HepG2 (cell line): ENCODE results near the gene KRTAP9-7. TPM values are rescaled to one million over a fixed set of nuclear protein-coding genes. Genes with fewer than 3 reads are reported as not detected.

Experiments used
- ATAC-seq: fragments of 200-7000 bp; cut with Tn5 transposase; 3 replicates; pipeline ENCODE4 v1.9.1; 2020; ENCODE audit warnings: mild to moderate bottlenecking, moderate library complexity
- BruUV-seq: library from RNA; stranded (reverse); fragments of 400-500 nt; replicated peaks from 2 replicates; lab custom pipeline; 2021; lab: Mats Ljungman, UMichigan
- CTCF ChIA-PET: fragments of 300-600 bp; formaldehyde crosslinking; extraction: SDS; loops from one replicate; lab custom pipeline; 2021; ENCODE audit warnings: low total read pairs, inconsistent platforms, low intra/inter-chr PET ratio; lab: Yijun Ruan, JAX
- POLR2A ChIA-PET: fragments of 350-600 bp; sonication (Branson Sonifier 250); formaldehyde crosslinking; loops from one replicate; lab custom pipeline; 2020; ENCODE audit warnings: antibody characterized with exemption, inconsistent platforms; lab: Yijun Ruan, JAX
- DNase-seq: peaks from one replicate; pipeline ENCODE4 v3.0.0-alpha.2; 2015; ENCODE audit warnings: low spot score
- FAIRE-seq: peaks from 3 replicates; lab custom pipeline; 2011; peaks lifted over from hg19 to GRCh38; lab: Jason Lieb, UNC
- H2AFZ ChIP-seq: one replicate; pipeline ENCODE4 v1.6.1; 2011; ENCODE audit warnings: low read length, inconsistent platforms
- H3K27ac ChIP-seq: fragments of 300-600 bp; 3 replicates; pipeline ENCODE4 v1.8.0; 2011; ENCODE audit warnings: mixed run types, mild to moderate bottlenecking, mixed read lengths, low read length, inconsistent platforms; ENCODE audit not compliant: insufficient read depth; ENCODE audit errors: extremely low read length
- H3K27me3 ChIP-seq, 2 experiments: fragments of 200-600 bp in 1 of 2; 2 replicates in 1 of 2; 3 replicates in 1 of 2; pipeline versions ENCODE4 v1.6.0 to v1.8.0; 2011; ENCODE audit warnings: low read length in 2 of 2, mild to moderate bottlenecking in 2 of 2, moderate library complexity in 2 of 2, inconsistent platforms in 1 of 2; ENCODE audit not compliant: insufficient read depth in 2 of 2, control insufficient read depth in 1 of 2
- H3K36me3 ChIP-seq, 2 experiments: fragments of 200-600 bp in 1 of 2; replicated peaks in 1 of 2; 2 replicates in 1 of 2; 3 replicates in 1 of 2; pipeline versions ENCODE4 v1.5.1 to v1.8.0; 2011; ENCODE audit warnings: low read length in 2 of 2, inconsistent platforms in 1 of 2; ENCODE audit not compliant: insufficient read depth in 2 of 2, control insufficient read depth in 1 of 2
- H3K4me1 ChIP-seq: 2 replicates; pipeline ENCODE4 v1.5.1; 2012; ENCODE audit warnings: low read length, inconsistent platforms; ENCODE audit not compliant: insufficient read depth
- H3K4me2 ChIP-seq: 2 replicates; pipeline ENCODE4 v1.6.0; 2011; ENCODE audit warnings: low read depth, low read length, inconsistent platforms
- H3K4me3 ChIP-seq, 3 experiments: fragments of 200-600 bp in 1 of 3; sonication (generic), shearing (Covaris generic) in 1 of 3; replicated peaks in 1 of 3; 2 replicates each; pipeline ENCODE4 v1.5.1; 2011 to 2016; ENCODE audit warnings: low read length in 3 of 3, inconsistent platforms in 2 of 3, low read depth in 2 of 3, mild to moderate bottlenecking in 2 of 3, control low read depth in 1 of 3, mixed read lengths in 1 of 3; ENCODE audit not compliant: insufficient read depth in 1 of 3
- H3K79me2 ChIP-seq: one replicate; pipeline ENCODE4 v1.6.1; 2011; ENCODE audit warnings: low read length, inconsistent platforms; ENCODE audit not compliant: insufficient read depth
- H3K9ac ChIP-seq: 2 replicates; pipeline ENCODE4 v1.6.0; 2011; ENCODE audit warnings: mild to moderate bottlenecking, low read depth, low read length, inconsistent platforms; ENCODE audit not compliant: insufficient read depth
- H3K9me3 ChIP-seq: 2 replicates; pipeline ENCODE4 v1.5.1; 2012; ENCODE audit warnings: mild to moderate bottlenecking, low read length
- H4K20me1 ChIP-seq: 2 replicates; pipeline ENCODE4 v1.6.0; 2011; ENCODE audit warnings: inconsistent platforms, mild to moderate bottlenecking, low read length, moderate library complexity; ENCODE audit not compliant: insufficient read depth
- KIAA2018 ChIP-seq: sonication (generic); formaldehyde crosslinking; IDR thresholded peaks from 2 replicates; pipeline ENCODE4 v1.5.0; 2020; ENCODE audit warnings: mild to moderate bottlenecking, missing genetic modification reagents, borderline replicate concordance
- WGBS: methylation state at CpG from one replicate; pipeline ENCODE4 v1.1.6; 2017; ENCODE audit warnings: low lambda C conversion rate; 5-methylcytosine and 5-hydroxymethylcytosine counted together
- in situ Hi-C: cut with HindIII; loops from 2 replicates; pipeline ENCODE4 v1.10.0; 2017; ENCODE audit warnings: low pct_unique_long_range_greater_than_20kb; ENCODE audit not compliant: extremely low pct_ligation_motif_present
- intact Hi-C: fragments of 100-400 bp; cut with micrococcal nuclease; formaldehyde crosslinking; loops from one replicate; pipeline ENCODE4 v1.10.0; 2022; ENCODE audit not compliant: unreplicated experiment
- polyA plus RNA-seq, 8 experiments: library from polyadenylated mRNA; depleted of rRNA in 3 of 8; stranded (reverse) in 7 of 8; unstranded in 1 of 8; fragments of >200 nt; fragmentation: Illumina TruSeq in 4 of 8; extraction: Trizol in 4 of 8; gene quantifications; 2 replicates each; pipeline versions ENCODE4 v1.2.1 to v1.2.3, GENCODE V29; 2011 to 2016; ENCODE audit warnings: low read depth in 4 of 8, missing spikeins in 1 of 8, mixed read lengths in 1 of 8; ENCODE audit not compliant: insufficient read depth in 1 of 8
- total RNA-seq, 5 experiments: library from RNA; depleted of rRNA; stranded (reverse); fragments of >200 nt; fragmentation: Illumina TruSeq; extraction: Trizol; gene quantifications; 2 replicates each; pipeline ENCODE4 v1.2.3, GENCODE V29; 2016; ENCODE audit warnings: low read depth in 1 of 5

The KRTAP9-7 gene
- total and polyA plus RNA-seq, 2 of the 13 experiments (the other 11 are each of a cell fraction or from before 2014, with no cell fraction given): not detected

- Histone ChIP-seq H4K20me1 (no peaks in the 10 kb centered on the region), H3K36me3 (no peaks in the 10 kb centered on the region), H3K9me3 (no peaks in the 10 kb centered on the region), H3K4me2 (no peak overlapping the region), H2AFZ (no peak overlapping the region), H3K9ac (no peak overlapping the region), H3K27ac (no peak overlapping the region), H3K4me1 (no peaks in the 10 kb centered on the region), H3K79me2 (no peaks in the 10 kb centered on the region), H3K27me3 (peaks cover 0 to 8% of the 10 kb centered on the region in 2 experiments; a peak in 2 of 5 replicates), H3K4me3 (no peak overlapping the region)
- ChIA-PET POLR2A (no interaction called here), CTCF (no interaction called here)
- ATAC-seq (no peak), DNase-seq (no peak), FAIRE-seq (no peak)
- in situ Hi-C loops (no loop called here), intact Hi-C loops (no loop called here)
- 64% methylated on average over 1 of the region's 1 CpG for WGBS
- no peak for TF ChIP-seq KIAA2018
- BruUV-seq: no TSS peak
Observed at GRCh38 chr17:41256291-41256685, 19.2 kb upstream of the KRTAP9-7 start.
